ENCODE data around the gene SEMA4C.

DNA sequence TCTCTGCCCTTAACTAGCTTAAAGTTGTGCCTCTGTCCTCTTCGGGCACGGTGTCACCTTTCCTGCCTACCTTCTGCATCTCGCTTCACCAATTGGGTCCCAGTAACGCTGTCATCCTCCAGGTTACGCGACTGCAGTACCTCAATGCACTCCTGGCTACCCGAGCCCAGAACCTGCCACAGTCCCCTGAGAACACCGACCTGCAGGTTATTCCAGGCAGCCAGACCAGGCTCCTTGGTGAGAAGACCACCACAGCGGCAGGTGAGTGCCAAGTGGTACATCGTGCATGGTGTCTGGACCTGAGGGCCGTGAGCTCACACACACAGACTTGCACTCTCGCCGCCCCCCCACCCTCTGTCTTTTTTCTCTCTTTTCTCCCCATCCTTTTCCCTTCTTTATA lies 41.0 kb downstream of the SEMA4C start:
- TF ChIP-seq RAD21 (IDR thresholded peaks at IDR 0.05; ENCODE audit: low read length) (no peak), EP300 (IDR thresholded peaks at IDR 0.05; ENCODE audit: borderline replicate concordance in 1 of 2, low read depth in 1 of 2, low read length in 1 of 2) (no peak), GABPA (IDR thresholded peaks at IDR 0.05; ENCODE audit: low read depth) (no peak), RXRA (IDR thresholded peaks at IDR 0.05; ENCODE audit: borderline replicate concordance, low read depth) (no peak), NFIC (IDR thresholded peaks at IDR 0.05; ENCODE audit: borderline replicate concordance) (no peak), RFX5 (IDR thresholded peaks at IDR 0.05; ENCODE audit: low read length) (no peak), ELF1 (IDR thresholded peaks at IDR 0.05) (no peak), TAF1 (IDR thresholded peaks at IDR 0.05; ENCODE audit: borderline replicate concordance, low read depth, low read length) (no peak), CHD2 (IDR thresholded peaks at IDR 0.05; ENCODE audit: low read length, partially characterized antibody) (no peak)
- TF ChIP-seq, protein P1, sequence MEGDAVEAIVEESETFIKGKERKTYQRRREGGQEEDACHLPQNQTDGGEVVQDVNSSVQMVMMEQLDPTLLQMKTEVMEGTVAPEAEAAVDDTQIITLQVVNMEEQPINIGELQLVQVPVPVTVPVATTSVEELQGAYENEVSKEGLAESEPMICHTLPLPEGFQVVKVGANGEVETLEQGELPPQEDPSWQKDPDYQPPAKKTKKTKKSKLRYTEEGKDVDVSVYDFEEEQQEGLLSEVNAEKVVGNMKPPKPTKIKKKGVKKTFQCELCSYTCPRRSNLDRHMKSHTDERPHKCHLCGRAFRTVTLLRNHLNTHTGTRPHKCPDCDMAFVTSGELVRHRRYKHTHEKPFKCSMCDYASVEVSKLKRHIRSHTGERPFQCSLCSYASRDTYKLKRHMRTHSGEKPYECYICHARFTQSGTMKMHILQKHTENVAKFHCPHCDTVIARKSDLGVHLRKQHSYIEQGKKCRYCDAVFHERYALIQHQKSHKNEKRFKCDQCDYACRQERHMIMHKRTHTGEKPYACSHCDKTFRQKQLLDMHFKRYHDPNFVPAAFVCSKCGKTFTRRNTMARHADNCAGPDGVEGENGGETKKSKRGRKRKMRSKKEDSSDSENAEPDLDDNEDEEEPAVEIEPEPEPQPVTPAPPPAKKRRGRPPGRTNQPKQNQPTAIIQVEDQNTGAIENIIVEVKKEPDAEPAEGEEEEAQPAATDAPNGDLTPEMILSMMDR (IDR thresholded peaks at IDR 0.05) = no peak
- TF ChIP-seq, protein P2, sequence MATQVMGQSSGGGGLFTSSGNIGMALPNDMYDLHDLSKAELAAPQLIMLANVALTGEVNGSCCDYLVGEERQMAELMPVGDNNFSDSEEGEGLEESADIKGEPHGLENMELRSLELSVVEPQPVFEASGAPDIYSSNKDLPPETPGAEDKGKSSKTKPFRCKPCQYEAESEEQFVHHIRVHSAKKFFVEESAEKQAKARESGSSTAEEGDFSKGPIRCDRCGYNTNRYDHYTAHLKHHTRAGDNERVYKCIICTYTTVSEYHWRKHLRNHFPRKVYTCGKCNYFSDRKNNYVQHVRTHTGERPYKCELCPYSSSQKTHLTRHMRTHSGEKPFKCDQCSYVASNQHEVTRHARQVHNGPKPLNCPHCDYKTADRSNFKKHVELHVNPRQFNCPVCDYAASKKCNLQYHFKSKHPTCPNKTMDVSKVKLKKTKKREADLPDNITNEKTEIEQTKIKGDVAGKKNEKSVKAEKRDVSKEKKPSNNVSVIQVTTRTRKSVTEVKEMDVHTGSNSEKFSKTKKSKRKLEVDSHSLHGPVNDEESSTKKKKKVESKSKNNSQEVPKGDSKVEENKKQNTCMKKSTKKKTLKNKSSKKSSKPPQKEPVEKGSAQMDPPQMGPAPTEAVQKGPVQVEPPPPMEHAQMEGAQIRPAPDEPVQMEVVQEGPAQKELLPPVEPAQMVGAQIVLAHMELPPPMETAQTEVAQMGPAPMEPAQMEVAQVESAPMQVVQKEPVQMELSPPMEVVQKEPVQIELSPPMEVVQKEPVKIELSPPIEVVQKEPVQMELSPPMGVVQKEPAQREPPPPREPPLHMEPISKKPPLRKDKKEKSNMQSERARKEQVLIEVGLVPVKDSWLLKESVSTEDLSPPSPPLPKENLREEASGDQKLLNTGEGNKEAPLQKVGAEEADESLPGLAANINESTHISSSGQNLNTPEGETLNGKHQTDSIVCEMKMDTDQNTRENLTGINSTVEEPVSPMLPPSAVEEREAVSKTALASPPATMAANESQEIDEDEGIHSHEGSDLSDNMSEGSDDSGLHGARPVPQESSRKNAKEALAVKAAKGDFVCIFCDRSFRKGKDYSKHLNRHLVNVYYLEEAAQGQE (IDR thresholded peaks at IDR 0.05; ENCODE audit: low read depth, low read length) = no peak

Data from SK-N-SH (cell line).